GM08714 (cell line): ENCODE measurements around the gene TMEM234.

ENCODE experiments used
- H3K4me3 ChIP-seq: fragments of 200-500 bp; sonication (Bioruptor generic); 2 replicates; pipeline ENCODE4 v1.5.1; 2014; ENCODE audit warnings: mild to moderate bottlenecking, low read length, inconsistent platforms
- ZNF274 ChIP-seq: IDR thresholded peaks from 2 replicates; pipeline ENCODE4 v1.6.1; 2012; ENCODE audit warnings: mild to moderate bottlenecking, low read depth, low read length

TMEM234 gene

GRCh38 chr1:32181563-32181962 is 40.6 kb downstream of the TMEM234 start:
- H3K4me3 ChIP-seq: peak overlapping the region; percentile 95; the same call in 1 of the 2 replicates
- no peak for TF ChIP-seq ZNF274

GRCh38 chr1:32181065-32181464 is 41.1 kb downstream of the TMEM234 start:
- TF ChIP-seq ZNF274: no peak
- H3K4me3 ChIP-seq: peak overlapping the region; percentile 95

GRCh38 chr1:32180186-32181060 is 41.7 kb downstream of the TMEM234 start:
- no peak for TF ChIP-seq ZNF274
- H3K4me3 ChIP-seq: peak overlapping the region; percentile 95

GRCh38 chr1:32179443-32180185 is 42.5 kb downstream of the TMEM234 start, which contains the start of gene TXLNA:
TSS of gene TXLNA (plus strand) at chr1:32179675. CDS start at chr1:32180346, 671 bp downstream.
- H3K4me3 ChIP-seq: peak within 1 kb of the TSS; percentile 95
- no peak for TF ChIP-seq ZNF274

- TF ChIP-seq ZNF274: no peak
- H3K4me3 ChIP-seq: peak overlapping the region; percentile 54; the same call in 1 of the 2 replicates
Measured at GRCh38 chr1:32179193-32179442, 43.0 kb downstream of the TMEM234 start.

- H3K4me3 ChIP-seq: peak overlapping the region; percentile 54; the same call in 1 of the 2 replicates
- no peak for TF ChIP-seq ZNF274
Measured at GRCh38 chr1:32178380-32179192, 43.6 kb downstream of the TMEM234 start.

GRCh38 chr1:32172621-32173245 is 49.4 kb downstream of the TMEM234 start:
- H3K4me3 ChIP-seq: no peak overlapping the region
- no peak for TF ChIP-seq ZNF274

GRCh38 chr1:32170991-32171390 is 51.2 kb downstream of the TMEM234 start:
- H3K4me3 ChIP-seq: no peak overlapping the region
- no peak for TF ChIP-seq ZNF274
